A549 (cell line): Measurements from ENCODE around the gene CCL25.

Experiments
- KDM1A ChIP-seq: fragments of 200-600 bp; sonication (generic); IDR thresholded peaks from 2 replicates; pipeline ENCODE4 v1.6.1; 2016; ENCODE audit warnings: low read depth, mild to moderate bottlenecking
- PHF8 ChIP-seq: fragments of 200-600 bp; sonication (generic); IDR thresholded peaks from 2 replicates; pipeline ENCODE4 v1.6.1; 2016; ENCODE audit warnings: low read depth, mild to moderate bottlenecking, antibody characterized with exemption, moderate library complexity, borderline replicate concordance
- POLR2A ChIP-seq: IDR thresholded peaks from 2 replicates; pipeline ENCODE4 v1.6.1; 2012; ENCODE audit warnings: mild to moderate bottlenecking, low read length
- SMC3 ChIP-seq: fragments of >200 bp; sonication (Bioruptor Twin); formaldehyde crosslinking; IDR thresholded peaks from 3 replicates; pipeline ENCODE4 v1.6.1; 2018; ENCODE audit warnings: inconsistent platforms
- ZC3H11A ChIP-seq: fragments of 450-650 bp; IDR thresholded peaks from 2 replicates; pipeline ENCODE4 v1.6.1; 2014; ENCODE audit warnings: antibody characterized with exemption, mild to moderate bottlenecking
- TF ChIP-seq, protein P1 (sequence below): fragments of >200 bp; sonication (Bioruptor Twin); formaldehyde crosslinking; IDR thresholded peaks from 3 replicates; pipeline ENCODE4 v1.5.1; 2016
- TF ChIP-seq, protein P2 (sequence below): IDR thresholded peaks from 2 replicates; pipeline ENCODE4 v1.6.1; 2012
- TF ChIP-seq, protein P3 (sequence below): fragments of 150-350 bp; IDR thresholded peaks from 2 replicates; pipeline ENCODE4 v1.6.1; 2014; ENCODE audit warnings: low read depth, mild to moderate bottlenecking, low read length

DNA sequence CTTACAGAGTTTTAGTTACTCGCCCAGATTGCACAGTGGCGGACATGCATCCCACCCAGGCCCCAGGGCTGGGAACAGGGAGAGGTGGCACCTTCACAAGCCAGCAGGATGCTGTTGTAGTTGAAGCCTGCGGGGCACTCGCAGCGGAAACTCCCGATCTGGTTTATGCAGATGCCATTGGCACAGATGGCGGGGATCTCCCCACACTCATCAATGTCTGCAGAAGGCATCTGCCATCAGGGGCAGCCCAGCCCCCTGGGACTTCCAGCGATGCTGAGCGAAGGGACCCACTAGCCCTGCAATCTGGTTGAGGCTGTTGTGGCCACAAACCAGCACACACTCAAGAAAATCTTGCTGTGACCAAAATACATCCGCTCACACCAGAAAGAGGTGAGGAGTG lies 44.6 kb downstream of the CCL25 start:
- TF ChIP-seq, protein P1, sequence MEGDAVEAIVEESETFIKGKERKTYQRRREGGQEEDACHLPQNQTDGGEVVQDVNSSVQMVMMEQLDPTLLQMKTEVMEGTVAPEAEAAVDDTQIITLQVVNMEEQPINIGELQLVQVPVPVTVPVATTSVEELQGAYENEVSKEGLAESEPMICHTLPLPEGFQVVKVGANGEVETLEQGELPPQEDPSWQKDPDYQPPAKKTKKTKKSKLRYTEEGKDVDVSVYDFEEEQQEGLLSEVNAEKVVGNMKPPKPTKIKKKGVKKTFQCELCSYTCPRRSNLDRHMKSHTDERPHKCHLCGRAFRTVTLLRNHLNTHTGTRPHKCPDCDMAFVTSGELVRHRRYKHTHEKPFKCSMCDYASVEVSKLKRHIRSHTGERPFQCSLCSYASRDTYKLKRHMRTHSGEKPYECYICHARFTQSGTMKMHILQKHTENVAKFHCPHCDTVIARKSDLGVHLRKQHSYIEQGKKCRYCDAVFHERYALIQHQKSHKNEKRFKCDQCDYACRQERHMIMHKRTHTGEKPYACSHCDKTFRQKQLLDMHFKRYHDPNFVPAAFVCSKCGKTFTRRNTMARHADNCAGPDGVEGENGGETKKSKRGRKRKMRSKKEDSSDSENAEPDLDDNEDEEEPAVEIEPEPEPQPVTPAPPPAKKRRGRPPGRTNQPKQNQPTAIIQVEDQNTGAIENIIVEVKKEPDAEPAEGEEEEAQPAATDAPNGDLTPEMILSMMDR, result no peak
- no peak for TF ChIP-seq SMC3
- TF ChIP-seq, protein P2, sequence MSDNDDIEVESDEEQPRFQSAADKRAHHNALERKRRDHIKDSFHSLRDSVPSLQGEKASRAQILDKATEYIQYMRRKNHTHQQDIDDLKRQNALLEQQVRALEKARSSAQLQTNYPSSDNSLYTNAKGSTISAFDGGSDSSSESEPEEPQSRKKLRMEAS, result no peak
- no peak for TF ChIP-seq PHF8
- TF ChIP-seq, protein P3, sequence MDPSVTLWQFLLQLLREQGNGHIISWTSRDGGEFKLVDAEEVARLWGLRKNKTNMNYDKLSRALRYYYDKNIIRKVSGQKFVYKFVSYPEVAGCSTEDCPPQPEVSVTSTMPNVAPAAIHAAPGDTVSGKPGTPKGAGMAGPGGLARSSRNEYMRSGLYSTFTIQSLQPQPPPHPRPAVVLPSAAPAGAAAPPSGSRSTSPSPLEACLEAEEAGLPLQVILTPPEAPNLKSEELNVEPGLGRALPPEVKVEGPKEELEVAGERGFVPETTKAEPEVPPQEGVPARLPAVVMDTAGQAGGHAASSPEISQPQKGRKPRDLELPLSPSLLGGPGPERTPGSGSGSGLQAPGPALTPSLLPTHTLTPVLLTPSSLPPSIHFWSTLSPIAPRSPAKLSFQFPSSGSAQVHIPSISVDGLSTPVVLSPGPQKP, result no peak
- TF ChIP-seq POLR2A, result no peak
- TF ChIP-seq KDM1A, result no peak
- TF ChIP-seq ZC3H11A, result no peak
